Gastroesophageal sphincter (tissue), 3 donors: Measurements from ENCODE around the gene BDNF.

Experiments
- POLR2A ChIP-seq, 2 donors: fragments of 450-650 bp; IDR thresholded peaks; one replicate each; pipeline ENCODE4 v1.6.1; 2017; ENCODE audit warnings: antibody characterized with exemption in 2 of 2, mild to moderate bottlenecking in 2 of 2, moderate library complexity in 1 of 2
- TF ChIP-seq, protein P1 (sequence below), 4 experiments: fragments of 200-600 bp in 2 of 4; fragments of 450-650 bp in 2 of 4; sonication (generic) in 1 of 4; IDR thresholded peaks; one replicate each; pipeline ENCODE4 v1.5.1; 2017 to 2019; ENCODE audit warnings: antibody characterized with exemption in 4 of 4, mild to moderate bottlenecking in 2 of 4, moderate library complexity in 2 of 4

GRCh38 chr11:27646051-27646818 lies 54.0 kb downstream of the BDNF start:
- no peak for TF ChIP-seq POLR2A (IDR thresholded peaks at IDR 0.05)
- TF ChIP-seq, protein P1, sequence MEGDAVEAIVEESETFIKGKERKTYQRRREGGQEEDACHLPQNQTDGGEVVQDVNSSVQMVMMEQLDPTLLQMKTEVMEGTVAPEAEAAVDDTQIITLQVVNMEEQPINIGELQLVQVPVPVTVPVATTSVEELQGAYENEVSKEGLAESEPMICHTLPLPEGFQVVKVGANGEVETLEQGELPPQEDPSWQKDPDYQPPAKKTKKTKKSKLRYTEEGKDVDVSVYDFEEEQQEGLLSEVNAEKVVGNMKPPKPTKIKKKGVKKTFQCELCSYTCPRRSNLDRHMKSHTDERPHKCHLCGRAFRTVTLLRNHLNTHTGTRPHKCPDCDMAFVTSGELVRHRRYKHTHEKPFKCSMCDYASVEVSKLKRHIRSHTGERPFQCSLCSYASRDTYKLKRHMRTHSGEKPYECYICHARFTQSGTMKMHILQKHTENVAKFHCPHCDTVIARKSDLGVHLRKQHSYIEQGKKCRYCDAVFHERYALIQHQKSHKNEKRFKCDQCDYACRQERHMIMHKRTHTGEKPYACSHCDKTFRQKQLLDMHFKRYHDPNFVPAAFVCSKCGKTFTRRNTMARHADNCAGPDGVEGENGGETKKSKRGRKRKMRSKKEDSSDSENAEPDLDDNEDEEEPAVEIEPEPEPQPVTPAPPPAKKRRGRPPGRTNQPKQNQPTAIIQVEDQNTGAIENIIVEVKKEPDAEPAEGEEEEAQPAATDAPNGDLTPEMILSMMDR (IDR thresholded peaks at IDR 0.05), result no peak
